C4-2B (cell line): ENCODE data around the gene SNN.

Experiments
- H3K27ac ChIP-seq: fragments of 450-650 bp; 2 replicates; pipeline ENCODE4 v1.5.1; 2017
- ZFX ChIP-seq: fragments of 450-650 bp; IDR thresholded peaks from 2 replicates; pipeline ENCODE4 v1.6.1; 2017
- TF ChIP-seq, protein P1 (sequence below): fragments of 450-650 bp; conservative IDR thresholded peaks from 2 replicates; pipeline ENCODE4 v1.5.1; 2017; ENCODE audit warnings: mild to moderate bottlenecking

The SNN gene

DNA sequence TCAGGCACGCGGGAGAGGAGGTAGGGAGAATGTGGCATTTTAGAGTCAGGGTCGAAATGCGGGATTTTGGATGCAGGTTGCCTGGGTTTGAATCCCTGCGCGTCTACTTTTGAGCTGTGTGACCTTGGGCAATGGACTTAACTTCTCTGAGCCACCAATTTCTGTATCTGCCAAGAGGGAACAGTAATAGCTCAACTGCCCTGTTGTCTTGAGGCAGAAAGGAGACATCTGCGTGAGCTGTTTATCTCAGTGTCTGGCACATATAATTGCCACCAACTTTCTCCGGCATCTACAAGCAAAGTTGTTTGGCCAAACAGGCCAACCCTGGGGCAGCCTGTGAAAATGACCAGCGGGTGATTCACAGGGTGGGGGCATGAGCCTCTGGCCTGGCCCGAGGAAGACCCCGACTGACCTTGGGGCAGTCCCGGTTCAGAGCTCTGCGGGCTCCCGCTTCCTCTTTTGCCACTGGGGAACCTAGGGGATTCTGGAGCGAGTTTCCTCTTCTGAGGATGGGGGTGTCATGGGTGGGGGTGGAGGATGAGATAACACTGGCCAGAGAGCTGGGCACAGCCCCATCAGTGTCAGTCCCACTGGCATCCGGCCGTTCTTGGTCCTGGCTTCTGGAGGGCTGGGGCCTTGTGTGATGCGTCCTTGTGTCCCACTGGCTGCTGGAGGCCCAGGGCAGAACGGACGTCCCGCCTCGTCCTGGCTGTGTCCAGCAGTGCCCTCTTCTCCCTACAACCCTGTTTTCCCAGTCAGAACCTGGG is 1.3 kb downstream of the SNN start:
- no peak overlapping the region for H3K27ac ChIP-seq

DNA sequence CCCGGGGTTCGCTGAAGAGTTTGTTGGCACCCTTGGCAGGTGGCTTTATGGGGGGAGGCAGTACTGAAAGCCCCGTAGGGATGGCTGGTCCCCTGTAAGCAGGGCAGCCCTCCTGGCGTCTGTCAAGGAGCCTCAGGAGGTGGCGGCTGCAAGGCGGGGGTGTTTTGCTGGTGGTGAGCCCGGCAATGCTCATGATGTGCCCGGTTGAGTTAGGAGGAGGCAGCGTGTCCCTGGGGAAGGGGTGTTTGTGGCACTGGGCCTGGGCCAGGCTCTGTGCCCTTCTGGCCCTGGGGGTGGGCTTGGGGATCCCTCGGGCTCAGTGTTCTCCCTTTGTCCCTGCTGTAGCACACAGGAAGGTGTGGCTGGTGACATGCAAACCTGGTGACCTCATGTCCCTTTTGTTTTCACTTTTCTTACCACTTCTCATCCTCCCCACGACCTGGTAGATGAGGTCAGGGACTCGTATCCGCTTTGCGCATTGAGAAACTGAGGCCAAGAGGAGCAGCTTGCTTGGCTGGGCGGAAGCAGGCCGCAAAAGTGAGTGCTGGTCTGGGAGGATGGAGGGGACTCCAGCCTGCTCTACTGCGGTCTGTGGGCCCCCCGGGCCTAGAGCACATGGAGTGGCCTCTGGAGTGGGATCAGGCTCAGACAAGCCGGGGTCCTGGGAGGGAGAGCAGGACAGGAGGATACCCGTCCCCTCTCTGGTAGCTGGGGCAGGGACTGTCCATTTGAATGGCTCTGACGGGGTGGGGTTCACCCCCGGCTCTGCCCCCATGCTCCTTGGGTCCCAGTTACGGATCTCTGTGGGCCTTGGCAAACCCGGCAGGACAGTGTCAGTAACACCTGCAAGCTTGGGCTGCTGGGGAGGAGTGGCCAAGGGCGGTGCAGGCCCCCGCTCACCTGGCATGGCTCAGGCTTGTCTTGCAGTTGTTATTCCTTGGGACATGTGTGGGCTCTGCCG is 2.2 kb downstream of the SNN start:
- no peak overlapping the region for H3K27ac ChIP-seq
- TF ChIP-seq, protein P1, sequence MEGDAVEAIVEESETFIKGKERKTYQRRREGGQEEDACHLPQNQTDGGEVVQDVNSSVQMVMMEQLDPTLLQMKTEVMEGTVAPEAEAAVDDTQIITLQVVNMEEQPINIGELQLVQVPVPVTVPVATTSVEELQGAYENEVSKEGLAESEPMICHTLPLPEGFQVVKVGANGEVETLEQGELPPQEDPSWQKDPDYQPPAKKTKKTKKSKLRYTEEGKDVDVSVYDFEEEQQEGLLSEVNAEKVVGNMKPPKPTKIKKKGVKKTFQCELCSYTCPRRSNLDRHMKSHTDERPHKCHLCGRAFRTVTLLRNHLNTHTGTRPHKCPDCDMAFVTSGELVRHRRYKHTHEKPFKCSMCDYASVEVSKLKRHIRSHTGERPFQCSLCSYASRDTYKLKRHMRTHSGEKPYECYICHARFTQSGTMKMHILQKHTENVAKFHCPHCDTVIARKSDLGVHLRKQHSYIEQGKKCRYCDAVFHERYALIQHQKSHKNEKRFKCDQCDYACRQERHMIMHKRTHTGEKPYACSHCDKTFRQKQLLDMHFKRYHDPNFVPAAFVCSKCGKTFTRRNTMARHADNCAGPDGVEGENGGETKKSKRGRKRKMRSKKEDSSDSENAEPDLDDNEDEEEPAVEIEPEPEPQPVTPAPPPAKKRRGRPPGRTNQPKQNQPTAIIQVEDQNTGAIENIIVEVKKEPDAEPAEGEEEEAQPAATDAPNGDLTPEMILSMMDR, result no peak
- TF ChIP-seq ZFX, result no peak

More for the DNA sequence above, 1.3 kb downstream of the SNN start:
- no peak for TF ChIP-seq ZFX
- TF ChIP-seq, protein P1, result no peak

DNA sequence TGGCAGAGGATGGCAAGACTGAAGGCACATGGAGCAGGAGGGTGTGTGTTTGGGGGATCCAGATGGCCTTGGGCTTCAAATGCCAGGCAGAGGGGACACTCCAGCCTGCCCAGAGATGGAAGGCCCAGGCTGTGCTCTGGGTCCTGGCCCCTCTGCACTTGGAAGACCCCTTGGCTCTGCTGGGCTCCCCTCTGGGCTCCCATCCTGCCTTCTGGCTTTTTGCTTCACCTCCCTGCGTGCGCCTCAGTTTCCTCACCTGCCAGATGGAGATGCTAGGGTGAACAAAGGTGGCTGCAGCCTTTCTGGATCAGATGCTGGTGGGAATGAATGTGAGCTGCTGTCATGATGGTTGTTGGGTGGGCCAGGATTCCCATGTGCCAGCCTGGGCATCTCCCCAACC is 3.0 kb downstream of the SNN start:
- H3K27ac ChIP-seq, result no peak overlapping the region
- no peak for TF ChIP-seq ZFX
- TF ChIP-seq, protein P1, result no peak

DNA sequence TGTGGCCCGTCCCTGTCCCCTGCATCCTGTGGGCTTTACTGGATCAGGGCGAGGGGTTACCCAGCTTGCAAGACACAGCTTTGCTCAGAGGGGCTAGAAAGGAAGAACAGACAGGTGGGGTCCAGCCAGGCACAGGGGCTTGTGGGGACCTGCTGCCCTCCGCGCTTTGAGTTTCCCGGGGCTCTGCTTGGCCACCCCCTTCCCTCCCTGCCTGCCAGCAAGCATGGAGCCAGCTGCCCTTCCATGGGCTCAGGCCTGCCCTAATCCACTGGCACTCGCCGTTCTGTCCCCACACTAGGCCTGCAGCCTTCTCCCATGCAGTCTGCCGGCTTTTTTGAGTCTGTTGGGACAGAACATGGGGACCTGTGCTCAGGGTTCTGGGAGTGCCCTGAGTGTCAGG is 3.4 kb downstream of the SNN start:
- no peak overlapping the region for H3K27ac ChIP-seq
- TF ChIP-seq, protein P1, result no peak
- TF ChIP-seq ZFX, result no peak

DNA sequence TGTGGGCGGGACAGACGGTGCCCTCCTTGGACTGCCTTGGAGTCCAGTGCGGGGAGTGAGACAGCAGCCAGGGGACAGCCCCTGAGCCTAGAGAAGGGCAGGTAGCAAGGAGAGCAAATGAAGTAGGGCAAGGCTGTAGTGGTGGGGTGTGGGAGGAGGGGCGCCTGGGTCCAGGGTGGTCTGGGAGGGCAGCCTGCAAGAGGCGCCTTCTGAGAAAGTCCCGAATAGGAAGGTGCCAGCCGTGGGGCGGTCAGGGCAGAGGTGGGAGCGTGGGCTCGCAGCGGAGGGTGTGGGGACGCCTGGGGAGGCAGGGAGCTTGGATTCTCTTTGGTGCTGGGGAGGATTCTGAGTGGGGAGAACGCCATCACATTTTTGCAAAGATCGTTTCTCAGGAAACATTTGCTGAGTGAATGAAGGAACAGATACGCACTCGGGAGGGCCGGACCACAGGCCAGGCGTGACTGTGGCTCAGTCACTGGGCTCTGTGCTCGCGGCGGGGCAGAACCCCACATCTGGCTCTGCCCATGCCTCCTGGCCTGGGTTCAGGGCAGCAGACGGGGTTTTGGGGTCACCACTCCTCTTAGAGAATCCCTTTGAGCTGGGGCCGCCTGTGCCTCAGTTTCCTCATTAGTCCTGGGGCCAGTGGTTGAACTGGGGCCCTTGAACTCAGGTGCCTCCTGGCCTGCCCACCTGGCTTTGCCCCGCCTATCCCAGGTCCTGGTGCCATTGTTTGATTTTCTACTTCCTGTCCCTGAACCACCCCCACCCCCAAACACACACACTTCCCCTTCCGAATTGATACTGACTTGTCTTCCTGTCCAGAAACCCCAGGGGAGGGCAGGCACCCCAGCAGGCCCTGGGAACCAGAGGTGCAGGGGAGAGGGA is 4.2 kb downstream of the SNN start:
- TF ChIP-seq, protein P1, result no peak
- TF ChIP-seq ZFX, result no peak
- H3K27ac ChIP-seq, result no peak overlapping the region

DNA sequence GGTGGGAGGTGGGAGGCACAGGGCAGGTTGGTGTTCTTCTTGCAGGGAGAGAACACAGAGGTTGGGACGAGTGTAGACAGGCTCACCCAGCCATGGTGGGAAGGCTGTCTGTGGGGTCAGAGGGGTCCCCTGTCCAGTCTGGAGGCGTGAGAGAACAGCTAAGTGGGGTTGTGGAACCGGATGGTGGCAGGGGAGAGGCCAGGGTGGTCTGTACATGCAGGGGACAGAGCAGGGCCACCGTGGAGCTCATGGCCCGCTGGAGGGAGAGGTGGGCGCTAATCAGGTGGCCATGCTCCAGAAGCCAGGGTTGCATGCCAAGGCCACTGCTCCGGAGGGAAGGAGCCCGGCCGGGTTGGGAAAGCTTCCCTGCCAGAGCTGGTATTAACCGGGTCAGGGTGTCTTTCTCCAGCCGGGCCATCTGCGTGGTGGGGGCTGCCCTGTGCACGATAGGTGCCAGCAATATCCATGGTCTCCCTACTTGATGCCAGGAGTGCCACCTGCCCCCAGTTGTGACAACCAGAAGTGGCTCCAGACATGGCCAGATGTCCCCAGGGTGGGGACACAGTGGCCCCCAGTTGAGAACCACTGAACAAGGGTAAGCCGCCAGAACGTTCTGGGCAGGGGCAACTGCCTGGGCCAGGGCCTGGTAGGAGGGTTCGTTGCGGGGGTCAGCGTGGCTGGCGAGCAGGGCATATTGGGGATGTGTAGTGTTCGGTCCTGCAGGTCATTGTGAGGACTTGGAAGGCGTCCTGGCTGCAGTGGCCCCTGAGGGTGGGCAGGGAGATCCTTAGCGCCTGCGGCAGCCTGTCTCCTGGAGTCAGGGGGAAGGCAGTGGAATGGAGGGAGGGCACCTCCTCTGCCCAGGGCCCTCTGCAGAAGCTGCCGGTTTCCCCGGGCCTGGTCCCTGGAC is 5.1 kb downstream of the SNN start:
- H3K27ac ChIP-seq, result no peak overlapping the region
- no peak for TF ChIP-seq ZFX
- TF ChIP-seq, protein P1, result no peak
